Measurements from ENCODE around the gene DNM3. TPM values are rescaled to one million over a fixed set of nuclear protein-coding genes. Genes with fewer than 3 reads are reported as not detected.

Gene DNM3
- total RNA-seq, 1 experiment from 2014 or later, result 2.7 TPM

DNA sequence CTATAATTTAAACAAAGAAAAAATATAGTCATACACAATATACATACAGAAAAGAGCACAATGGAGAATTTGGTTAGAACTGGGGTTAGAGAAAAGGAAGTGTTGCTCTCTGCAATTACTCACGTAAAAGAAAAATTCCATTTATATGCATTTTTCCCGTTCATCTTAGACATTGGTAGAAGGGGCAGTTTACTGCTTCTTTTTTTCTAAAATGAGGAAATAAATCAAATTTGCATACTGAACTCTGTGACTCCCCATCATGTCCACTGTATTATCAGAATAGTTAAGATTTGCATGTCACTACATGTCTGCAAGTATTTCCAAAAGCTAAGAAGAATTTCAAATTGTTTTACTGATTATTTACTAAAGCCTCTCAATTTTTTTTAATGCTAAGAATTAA, 535.1 kb downstream of the DNM3 start:
- no peak overlapping the region for H2BK5ac ChIP-seq (ENCODE audit: insufficient read length, low read length)
- Mint-ChIP-seq H3K27me3 (ENCODE audit: low read depth) (no peaks in the 10 kb centered on the region), H3K27ac (no peak overlapping the region), H3K9me3 (no peaks in the 10 kb centered on the region), H3K4me1 (peaks cover 6 to 11% of the 10 kb centered on the region in 2 experiments), H3K4me3 (no peak overlapping the region), H3K36me3 (ENCODE audit: insufficient read depth in 1 of 3, low read depth in 3 of 3) (no peaks in the 10 kb centered on the region; a peak in 1 of 7 replicates)
- no peak overlapping the region for H3K4ac ChIP-seq (ENCODE audit: low read depth, low read length)
- no peak overlapping the region for H3T11ph ChIP-seq (ENCODE audit: low read length)
- no peak overlapping the region for H3K56ac ChIP-seq (ENCODE audit: insufficient read length, low read depth, low read length)
- no peak overlapping the region for H3K4me2 ChIP-seq (ENCODE audit: insufficient read depth, insufficient read length, low read length)
- H3K4me1 ChIP-seq (ENCODE audit: insufficient read depth, low read length), result no peaks in the 10 kb centered on the region
- H3K9ac ChIP-seq (ENCODE audit: extremely low read depth, insufficient read length, low read length), result no peak overlapping the region
- no peak overlapping the region for H2BK15ac ChIP-seq (ENCODE audit: low read depth, low read length)
- H3K18ac ChIP-seq (ENCODE audit: insufficient read length, low read depth, low read length), result no peak overlapping the region
- WGBS (ENCODE audit: extremely low coverage, insufficient read length, low lambda C conversion rate), result no CpG with 5 or more reads among the region's 2 CpGs
- H2AFZ ChIP-seq (ENCODE audit: low read length), result no peak overlapping the region
- H2BK20ac ChIP-seq (ENCODE audit: low read depth, low read length, poor library complexity, severe bottlenecking), result no peak overlapping the region
- H3K14ac ChIP-seq (ENCODE audit: insufficient read depth, low read length), result no peak overlapping the region
- H3K79me1 ChIP-seq (ENCODE audit: insufficient read depth, low read depth, low read length, poor library complexity, severe bottlenecking), result no peaks in the 10 kb centered on the region
- no peak overlapping the region for H4K5ac ChIP-seq (ENCODE audit: insufficient read length, low read depth, low read length)
- H4K8ac ChIP-seq (replicated peaks; ENCODE audit: insufficient read length, low read depth, low read length), result no peak overlapping the region
- no peak overlapping the region for H3K27ac ChIP-seq (ENCODE audit: insufficient read length, low read depth, low read length)
- H4K91ac ChIP-seq (ENCODE audit: insufficient read length, low read depth, low read length), result no peak overlapping the region
- H3K27me3 ChIP-seq (ENCODE audit: insufficient read depth, low read length), result no peaks in the 10 kb centered on the region
- H3K9me3 ChIP-seq (ENCODE audit: control insufficient read depth, low read depth, low read length), result no peaks in the 10 kb centered on the region
- H4K20me1 ChIP-seq (ENCODE audit: control insufficient read depth, insufficient read depth, insufficient read length), result no peaks in the 10 kb centered on the region
- H3K79me2 ChIP-seq (ENCODE audit: insufficient read depth, low read length), result no peaks in the 10 kb centered on the region
- TF ChIP-seq CTCF (conservative IDR thresholded peaks at IDR 0.05), result no peak
- no peak for DNase-seq
- no peak overlapping the region for H3K23ac ChIP-seq (ENCODE audit: insufficient read length, low read depth, low read length)
- no peaks in the 10 kb centered on the region for H3K23me2 ChIP-seq (ENCODE audit: insufficient read length, low read depth, low read length, poor library complexity, severe bottlenecking)
- no peak overlapping the region for H2BK120ac ChIP-seq (ENCODE audit: low read depth, low read length, poor library complexity, severe bottlenecking)
- no peak overlapping the region for H2AK5ac ChIP-seq (ENCODE audit: insufficient read length, low read length)
- H2BK12ac ChIP-seq (ENCODE audit: insufficient read length, low read depth, low read length), result no peak overlapping the region
